DND-41 (cell line): Measurements from ENCODE around the gene KIAA1210.

Experiments used
- ATAC-seq: fragments of 200-7000 bp; cut with Tn5 transposase; 3 replicates; pipeline ENCODE4 v1.9.1; 2021; ENCODE audit warnings: low read depth; ENCODE audit not compliant: insufficient read depth
- DNase-seq: peaks from one replicate; pipeline ENCODE4 v3.0.0-alpha.2; 2020
- H2AFZ ChIP-seq: 2 replicates; pipeline ENCODE4 v1.6.0; 2012; ENCODE audit warnings: low read depth, low read length
- H3K27ac ChIP-seq: 2 replicates; pipeline ENCODE4 v1.5.1; 2012; ENCODE audit warnings: low read length, inconsistent platforms
- H3K27me3 ChIP-seq: fragments of 200-600 bp; sonication (generic); 2 replicates; pipeline ENCODE4 v1.6.0; 2012; ENCODE audit warnings: low read length, mild to moderate bottlenecking, inconsistent platforms; ENCODE audit not compliant: insufficient read depth, poor library complexity
- H3K36me3 ChIP-seq: 2 replicates; pipeline ENCODE4 v1.5.1; 2012; ENCODE audit warnings: low read length, inconsistent platforms; ENCODE audit not compliant: insufficient read depth
- H3K4me1 ChIP-seq: 2 replicates; pipeline ENCODE4 v1.5.1; 2012; ENCODE audit warnings: mild to moderate bottlenecking, low read length; ENCODE audit not compliant: insufficient read depth
- H3K4me2 ChIP-seq: 2 replicates; pipeline ENCODE4 v1.6.0; 2012; ENCODE audit warnings: mild to moderate bottlenecking, moderate library complexity, low read length, inconsistent platforms; ENCODE audit not compliant: insufficient read depth
- H3K4me3 ChIP-seq, 2 experiments: fragments of 200-600 bp in 1 of 2; shearing (Covaris generic) in 1 of 2; 2 replicates each; pipeline ENCODE4 v1.5.1; 2012 to 2016; ENCODE audit warnings: inconsistent platforms in 2 of 2, low read length in 2 of 2, mild to moderate bottlenecking in 2 of 2, low read depth in 1 of 2, moderate library complexity in 1 of 2
- H3K79me2 ChIP-seq: 2 replicates; pipeline ENCODE4 v1.6.0; 2012; ENCODE audit warnings: low read length, inconsistent platforms; ENCODE audit not compliant: insufficient read depth
- H3K9ac ChIP-seq: 2 replicates; pipeline ENCODE4 v1.6.0; 2012; ENCODE audit warnings: low read depth, mild to moderate bottlenecking, inconsistent platforms, low read length, moderate library complexity
- H3K9me3 ChIP-seq: 2 replicates; pipeline ENCODE4 v1.5.1; 2012; ENCODE audit warnings: low read length, moderate library complexity, mild to moderate bottlenecking, inconsistent platforms; ENCODE audit not compliant: insufficient read depth, severe bottlenecking
- H4K20me1 ChIP-seq: 2 replicates; pipeline ENCODE4 v1.6.0; 2012; ENCODE audit warnings: low read length; ENCODE audit not compliant: insufficient read depth
- CTCF ChIP-seq: IDR thresholded peaks from 2 replicates; pipeline ENCODE4 v1.5.1; 2012; ENCODE audit warnings: borderline replicate concordance, low read length, moderate library complexity, mild to moderate bottlenecking; ENCODE audit not compliant: poor library complexity, severe bottlenecking; ENCODE audit errors: extremely low read depth
- EZH2 ChIP-seq: IDR thresholded peaks from 3 replicates; pipeline ENCODE4 v1.6.1; 2012; ENCODE audit warnings: borderline replicate concordance, low read depth, mild to moderate bottlenecking, moderate library complexity, low read length, inconsistent platforms; ENCODE audit not compliant: severe bottlenecking

The KIAA1210 gene

DNA sequence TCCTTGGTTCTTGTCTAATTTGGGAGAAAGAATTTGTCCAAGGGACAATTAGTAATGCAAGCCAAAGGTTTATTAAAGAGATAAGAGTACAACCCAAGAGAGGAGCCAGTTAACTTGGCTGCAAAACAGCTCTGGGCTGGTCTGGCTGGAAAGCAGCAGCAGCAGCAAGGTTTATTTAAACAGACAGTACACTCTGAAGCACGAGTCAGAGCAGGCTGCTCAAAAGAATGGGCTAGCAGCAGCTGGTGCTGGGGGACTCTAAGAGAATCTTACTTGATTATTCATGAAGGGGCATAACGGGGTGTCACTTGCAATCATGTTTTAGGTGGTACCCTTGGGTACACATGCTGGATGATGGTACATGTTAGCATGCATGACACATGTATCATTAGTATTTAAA lies 71.9 kb downstream of the KIAA1210 start:
- H3K9me3 ChIP-seq: no peaks in the 10 kb centered on the region
- no peak for DNase-seq
- no peak overlapping the region for H3K4me3 ChIP-seq
- H3K27ac ChIP-seq: no peak overlapping the region
- no peaks in the 10 kb centered on the region for H3K79me2 ChIP-seq
- H3K36me3 ChIP-seq: no peaks in the 10 kb centered on the region
- no peaks in the 10 kb centered on the region for H4K20me1 ChIP-seq
- no peaks in the 10 kb centered on the region for H3K27me3 ChIP-seq
- TF ChIP-seq EZH2 (no peak), CTCF (no peak)
- no peak for ATAC-seq
- H3K4me1 ChIP-seq: no peaks in the 10 kb centered on the region
- no peak overlapping the region for H2AFZ ChIP-seq
- no peak overlapping the region for H3K9ac ChIP-seq
- H3K4me2 ChIP-seq: no peak overlapping the region

GRCh38 chrX:119045884-119046283 lies 81.7 kb downstream of the KIAA1210 start:
- Histone ChIP-seq H4K20me1 (no peaks in the 10 kb centered on the region), H3K4me3 (no peak overlapping the region), H3K4me1 (no peaks in the 10 kb centered on the region), H2AFZ (no peak overlapping the region), H3K9ac (no peak overlapping the region), H3K27me3 (no peaks in the 10 kb centered on the region), H3K79me2 (no peaks in the 10 kb centered on the region), H3K9me3 (no peaks in the 10 kb centered on the region), H3K36me3 (no peaks in the 10 kb centered on the region), H3K27ac (no peak overlapping the region), H3K4me2 (no peak overlapping the region)
- ATAC-seq: no peak
- TF ChIP-seq CTCF (no peak), EZH2 (no peak)
- DNase-seq: no peak

DNA sequence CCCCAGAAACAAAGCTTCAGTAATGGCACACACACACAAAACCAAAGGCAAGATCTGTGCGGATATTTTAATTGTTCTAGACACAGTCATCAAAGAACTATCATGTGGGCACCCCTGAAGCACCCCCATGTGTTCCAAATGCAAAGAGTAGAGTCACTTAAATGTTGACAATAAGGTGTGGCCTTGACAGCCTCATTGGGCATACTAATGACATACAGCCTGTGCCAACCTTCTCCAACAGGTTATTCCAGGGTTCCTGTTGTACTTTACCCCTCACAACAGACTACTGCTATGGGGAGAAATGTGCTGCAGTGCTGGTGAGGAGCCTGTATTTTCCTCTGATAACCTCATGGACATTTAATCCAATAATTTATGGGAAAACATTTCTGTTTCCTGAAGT lies 84.6 kb downstream of the KIAA1210 start:
- H3K36me3 ChIP-seq: no peaks in the 10 kb centered on the region
- ATAC-seq (no peak), DNase-seq (no peak)
- H3K27me3 ChIP-seq: no peaks in the 10 kb centered on the region
- no peaks in the 10 kb centered on the region for H3K4me1 ChIP-seq
- no peak overlapping the region for H2AFZ ChIP-seq
- no peaks in the 10 kb centered on the region for H4K20me1 ChIP-seq
- no peaks in the 10 kb centered on the region for H3K79me2 ChIP-seq
- H3K4me3 ChIP-seq: no peak overlapping the region
- H3K4me2 ChIP-seq: no peak overlapping the region
- no peaks in the 10 kb centered on the region for H3K9me3 ChIP-seq
- no peak overlapping the region for H3K27ac ChIP-seq
- no peak overlapping the region for H3K9ac ChIP-seq
- TF ChIP-seq CTCF (no peak), EZH2 (no peak)

DNA sequence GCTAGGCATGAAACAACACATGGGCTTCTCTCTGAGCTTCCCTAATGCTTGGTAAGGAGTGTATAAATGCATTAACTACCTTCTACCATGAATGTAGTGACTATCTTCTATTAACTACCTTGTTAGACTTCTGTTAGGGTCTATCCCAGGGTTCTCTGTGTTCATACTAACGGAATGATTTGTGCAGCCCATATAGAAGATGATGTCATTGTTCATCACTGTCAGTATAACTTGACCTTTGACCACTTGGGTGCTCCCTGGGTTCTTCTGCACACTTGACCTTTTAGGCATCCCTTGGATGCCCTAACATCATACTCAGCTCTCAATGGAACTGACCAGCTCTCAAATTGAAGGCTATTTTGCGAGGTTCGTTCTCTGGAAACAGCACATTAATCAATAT lies 85.6 kb downstream of the KIAA1210 start:
- Histone ChIP-seq H3K79me2 (no peaks in the 10 kb centered on the region), H3K4me1 (no peaks in the 10 kb centered on the region), H3K4me3 (no peak overlapping the region), H4K20me1 (no peaks in the 10 kb centered on the region), H3K36me3 (no peaks in the 10 kb centered on the region), H3K27ac (no peak overlapping the region), H3K27me3 (no peaks in the 10 kb centered on the region), H3K4me2 (no peak overlapping the region), H2AFZ (no peak overlapping the region), H3K9me3 (no peaks in the 10 kb centered on the region), H3K9ac (no peak overlapping the region)
- TF ChIP-seq EZH2: no peak
- no peak for TF ChIP-seq CTCF
- no peak for ATAC-seq
- DNase-seq: no peak
